NCI-H1694 treated with DMSO at 0.1 percent for 48 hours (cell line): ENCODE results near the gene MYF5.
A peak's percentile ranks its signal among the peaks of the same experiment; 100 is the strongest.

ENCODE experiments used
- DNase-seq: peaks from one replicate; lab custom pipeline; 2025; lab: John Stamatoyannopoulos, UW

MYF5 gene

DNA sequence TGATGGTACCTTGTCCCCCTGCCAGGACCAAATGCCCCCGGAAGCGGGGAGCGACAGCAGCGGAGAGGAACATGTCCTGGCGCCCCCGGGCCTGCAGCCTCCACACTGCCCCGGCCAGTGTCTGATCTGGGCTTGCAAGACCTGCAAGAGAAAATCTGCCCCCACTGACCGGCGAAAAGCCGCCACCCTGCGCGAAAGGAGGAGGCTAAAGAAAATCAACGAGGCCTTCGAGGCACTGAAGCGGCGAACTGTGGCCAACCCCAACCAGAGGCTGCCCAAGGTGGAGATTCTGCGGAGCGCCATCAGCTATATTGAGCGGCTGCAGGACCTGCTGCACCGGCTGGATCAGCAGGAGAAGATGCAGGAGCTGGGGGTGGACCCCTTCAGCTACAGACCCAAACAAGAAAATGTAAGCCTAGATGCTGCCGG lies 8.9 kb upstream of the MYF5 start:
- no peak for DNase-seq

DNA sequence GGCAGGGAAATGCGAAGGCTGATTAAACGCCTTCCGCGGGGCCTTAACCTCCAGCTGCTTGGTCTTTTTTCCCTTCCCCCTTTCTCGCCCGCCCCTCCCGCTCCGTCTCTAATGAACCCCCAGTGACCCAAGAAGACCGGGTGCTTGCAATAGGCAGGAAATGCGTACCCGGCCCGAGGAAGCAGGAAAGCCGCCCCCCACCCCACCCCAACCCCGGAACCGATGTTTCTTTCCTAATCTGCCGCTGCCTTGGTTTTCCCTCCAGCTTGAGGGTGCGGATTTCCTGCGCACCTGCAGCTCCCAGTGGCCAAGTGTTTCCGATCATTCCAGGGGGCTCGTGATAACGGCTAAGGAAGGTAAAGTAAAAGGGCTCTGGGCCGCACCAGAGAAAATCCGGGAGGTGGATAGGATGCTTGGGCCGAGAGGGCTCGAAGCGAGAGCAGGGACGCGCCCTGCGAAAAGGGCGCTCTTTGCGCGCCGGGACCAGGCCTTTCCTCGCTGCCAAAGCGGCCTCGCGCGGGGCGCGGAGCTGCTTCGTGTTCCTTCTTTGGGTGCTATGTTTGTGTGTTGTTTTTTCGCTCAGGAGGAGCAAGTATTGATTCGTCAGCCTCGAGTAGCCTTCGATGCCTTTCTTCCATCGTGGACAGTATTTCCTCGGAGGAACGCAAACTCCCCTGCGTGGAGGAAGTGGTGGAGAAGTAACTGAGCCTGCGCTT lies 8.3 kb upstream of the MYF5 start:
- DNase-seq = no peak

DNA sequence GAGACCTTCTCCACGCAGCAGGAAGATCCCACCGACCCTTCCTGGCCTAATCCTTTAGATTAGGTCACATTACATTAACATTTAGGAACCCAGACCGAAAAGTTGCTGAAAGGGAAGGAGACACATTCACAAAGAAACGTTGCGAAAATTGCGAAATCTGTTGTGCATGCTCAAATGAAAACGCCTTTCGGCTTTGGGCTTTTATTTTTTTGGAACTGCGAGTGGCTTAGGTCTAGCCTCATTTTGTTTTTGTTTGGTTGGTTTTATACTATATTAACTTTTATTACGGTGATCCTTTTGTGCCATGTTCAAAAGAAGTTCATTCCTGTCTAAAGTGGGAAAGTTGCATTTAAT lies 7.8 kb upstream of the MYF5 start:
- DNase-seq = no peak

DNA sequence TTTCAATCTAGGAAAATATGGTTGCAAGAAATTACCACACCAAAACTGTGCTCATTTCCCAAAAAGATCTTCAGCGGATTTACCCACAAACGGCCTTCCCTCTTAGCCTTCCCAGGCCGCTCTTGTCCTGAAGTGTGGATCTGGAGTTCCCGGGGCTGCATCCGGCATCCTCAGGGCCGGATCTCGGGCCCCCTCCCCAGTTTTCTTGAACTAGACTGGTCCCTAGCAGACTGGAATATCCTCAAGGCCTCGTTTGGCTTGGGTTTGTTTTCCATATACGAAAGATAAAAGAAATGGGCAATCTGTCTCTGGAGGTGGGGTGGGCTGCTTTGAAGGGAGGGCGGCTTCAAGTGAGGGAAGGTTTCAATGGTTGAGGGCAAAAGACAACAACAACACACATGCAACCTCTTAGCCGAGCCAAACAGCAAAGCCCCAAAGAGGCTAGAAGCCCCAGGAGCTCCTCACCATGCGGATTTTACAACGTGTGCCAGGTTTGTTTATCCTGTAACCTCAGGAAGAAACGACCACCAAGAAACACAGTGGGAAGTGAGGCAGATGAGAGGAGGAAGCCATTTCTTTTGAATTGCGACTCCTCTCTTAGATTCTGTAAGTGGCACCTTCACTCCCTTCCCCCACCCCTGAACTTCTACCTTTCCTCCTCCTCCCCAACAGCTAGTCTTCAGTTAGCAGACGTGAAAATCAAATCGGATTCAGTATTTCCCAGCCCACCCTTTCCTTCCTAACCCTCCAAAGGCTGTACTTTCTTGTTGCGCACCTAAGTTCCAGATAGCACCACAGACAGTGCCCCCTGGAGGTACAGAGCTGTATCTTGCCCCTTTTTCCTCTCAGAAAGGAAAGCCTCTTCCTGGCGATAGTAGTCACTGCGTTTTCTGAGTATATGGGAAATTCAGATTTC lies 6.6 kb upstream of the MYF5 start:
- DNase-seq = no peak

DNA sequence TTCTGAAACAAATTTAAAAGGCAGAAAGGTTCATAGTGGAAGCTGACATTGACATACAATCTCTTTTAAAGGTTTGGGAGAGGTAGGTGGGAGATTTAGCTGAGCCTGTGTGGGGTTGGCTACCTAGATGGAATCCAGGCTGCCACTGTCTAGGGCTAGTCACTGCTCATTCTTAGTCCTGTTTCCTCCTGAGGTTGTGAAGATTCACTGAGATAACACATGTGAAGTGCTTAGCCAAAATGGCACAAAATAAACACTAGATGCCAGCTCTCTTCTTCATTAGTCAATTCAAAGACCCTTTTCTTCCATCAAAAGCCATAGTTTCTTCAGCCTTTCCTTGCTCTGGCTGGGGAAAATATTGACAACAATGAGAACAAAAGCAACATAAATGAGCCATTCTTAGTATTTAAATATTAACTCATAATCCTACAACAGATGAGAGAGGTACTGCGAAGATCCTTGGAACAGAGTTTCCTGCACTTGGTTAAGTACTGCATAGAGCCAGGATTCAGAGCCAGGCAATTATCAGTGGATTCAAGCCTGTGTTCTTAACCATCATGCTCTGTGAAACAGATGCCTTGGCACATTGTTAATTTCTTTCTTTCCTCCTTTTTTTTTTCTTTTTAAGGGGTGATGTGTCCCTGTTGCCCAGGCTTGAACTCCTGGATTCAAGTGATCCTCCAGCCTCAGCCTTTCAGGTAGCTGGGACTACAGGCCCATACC lies 5.8 kb upstream of the MYF5 start:
- no peak for DNase-seq

DNA sequence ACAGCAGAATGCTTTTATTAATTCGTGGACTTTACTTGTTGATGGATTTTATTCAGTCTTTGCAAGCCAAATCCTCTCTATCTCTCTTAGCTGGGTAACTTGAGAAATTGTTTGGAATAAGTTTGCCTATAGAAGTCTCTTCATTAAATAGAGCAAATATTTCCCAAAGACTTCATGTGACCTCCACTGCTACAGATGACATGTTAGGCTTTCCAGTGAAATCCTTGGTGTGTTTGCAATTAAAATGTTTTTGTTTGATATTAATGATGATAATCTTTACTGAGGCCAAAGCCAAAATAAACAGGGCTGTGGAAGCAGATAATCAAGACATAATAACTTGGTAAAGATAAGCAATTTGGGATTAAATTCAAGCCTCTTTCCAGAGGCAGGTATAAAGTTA lies 4.8 kb upstream of the MYF5 start:
- no peak for DNase-seq

DNA sequence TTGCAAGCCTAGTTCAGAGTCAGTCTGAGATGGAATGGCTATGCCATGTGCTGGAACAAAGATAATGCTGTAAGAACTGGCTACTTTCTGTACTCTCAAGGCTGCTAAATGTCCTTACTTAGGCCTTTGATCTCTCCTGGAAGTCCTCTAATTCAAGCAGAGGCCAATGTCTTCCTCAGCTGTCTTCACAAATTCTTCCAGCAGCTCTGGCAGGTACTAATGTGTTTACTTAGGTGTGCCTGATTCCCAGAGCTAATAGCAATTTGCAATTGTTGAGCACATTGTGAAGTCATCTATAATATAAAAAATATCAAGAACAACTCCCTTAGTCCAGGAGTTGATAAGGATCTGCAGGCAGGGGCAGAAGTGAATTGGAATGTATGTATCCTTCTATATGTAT lies 3.8 kb upstream of the MYF5 start:
- DNase-seq = no peak

DNA sequence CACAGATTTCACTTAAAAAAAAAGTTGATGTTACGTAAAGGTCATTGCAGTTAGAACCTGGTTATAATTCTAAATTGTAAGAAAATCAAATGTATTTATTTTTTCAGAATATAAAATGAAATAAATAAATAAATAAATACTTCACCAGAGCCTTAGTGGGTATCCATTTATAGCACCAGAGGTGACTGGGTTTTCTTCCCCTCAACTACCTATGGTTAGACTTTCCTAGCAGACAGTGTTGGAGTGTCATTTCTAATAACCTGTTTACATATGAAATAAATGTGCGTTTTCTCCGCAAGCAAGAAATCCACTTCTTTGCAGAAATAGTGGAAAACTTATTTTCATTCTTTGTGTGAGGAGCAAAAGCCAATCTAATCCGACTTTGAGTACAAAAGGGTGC lies 3.3 kb upstream of the MYF5 start:
- DNase-seq = no peak

DNA sequence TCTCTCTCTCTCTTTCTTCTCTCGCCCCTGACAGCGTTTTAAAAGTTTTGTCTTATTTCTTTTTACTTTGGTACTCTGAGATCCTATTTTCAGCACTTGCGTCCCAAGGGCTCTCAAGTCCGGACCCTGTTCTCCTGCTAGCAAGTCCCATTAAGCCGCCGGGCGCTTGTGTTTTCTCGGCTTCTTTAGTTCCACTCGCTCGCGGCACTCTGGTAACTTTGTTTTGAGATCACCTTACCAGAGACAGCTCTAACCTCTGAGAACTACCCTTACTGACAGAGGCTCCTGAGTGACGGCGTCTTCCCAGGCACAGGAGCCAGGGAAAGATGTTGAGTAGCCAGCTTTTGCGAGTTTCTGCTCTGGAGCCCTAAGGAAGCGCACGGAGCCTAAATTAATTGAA lies 2.7 kb upstream of the MYF5 start:
- DNase-seq = no peak

DNA sequence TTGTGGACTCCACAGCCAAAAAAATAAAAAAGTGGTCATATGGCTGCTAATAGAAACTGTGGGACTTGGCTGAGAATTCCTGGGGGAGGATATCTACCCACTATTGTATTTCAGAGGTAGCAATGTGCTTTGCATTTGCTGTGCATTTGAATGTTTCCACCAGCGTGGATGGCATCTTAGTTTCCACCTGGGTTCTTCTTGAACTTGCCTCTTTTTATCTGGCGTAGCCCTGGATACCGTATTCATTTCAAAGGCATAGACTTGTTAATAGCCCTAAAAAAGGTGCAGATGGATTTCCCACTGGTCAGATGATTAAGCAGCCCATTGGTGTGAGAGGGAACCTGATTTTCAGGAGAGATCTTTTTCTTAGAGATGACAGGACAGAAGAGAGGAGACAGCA lies 1.9 kb upstream of the MYF5 start:
- DNase-seq = no peak

DNA sequence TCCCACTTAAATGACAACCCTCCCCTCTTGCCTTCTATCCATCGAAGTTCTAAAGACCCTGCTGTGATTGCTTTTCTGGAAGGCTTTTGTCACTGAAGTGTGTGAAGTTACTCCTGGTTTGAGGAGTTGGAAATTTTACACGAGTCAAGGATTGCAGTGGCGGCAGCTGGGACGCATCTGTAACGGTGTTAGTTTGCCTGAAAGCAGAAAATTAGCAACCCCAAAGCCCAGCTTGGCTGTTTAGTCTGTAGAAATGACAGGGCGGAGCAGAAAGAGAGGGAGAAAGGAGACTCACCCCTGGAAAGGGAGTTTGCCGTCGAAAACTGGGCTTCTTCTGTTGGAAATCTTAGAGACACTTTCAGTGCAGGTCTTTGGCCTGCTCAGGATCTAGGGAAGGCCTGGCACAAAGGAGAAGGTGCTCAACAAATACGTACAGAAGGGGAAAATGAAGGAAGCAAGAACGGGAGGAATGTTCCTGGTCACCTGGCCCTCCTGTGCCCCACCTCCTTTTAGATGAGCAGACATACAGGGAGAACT lies 931 bp upstream of the MYF5 start:
- DNase-seq = no peak

DNA sequence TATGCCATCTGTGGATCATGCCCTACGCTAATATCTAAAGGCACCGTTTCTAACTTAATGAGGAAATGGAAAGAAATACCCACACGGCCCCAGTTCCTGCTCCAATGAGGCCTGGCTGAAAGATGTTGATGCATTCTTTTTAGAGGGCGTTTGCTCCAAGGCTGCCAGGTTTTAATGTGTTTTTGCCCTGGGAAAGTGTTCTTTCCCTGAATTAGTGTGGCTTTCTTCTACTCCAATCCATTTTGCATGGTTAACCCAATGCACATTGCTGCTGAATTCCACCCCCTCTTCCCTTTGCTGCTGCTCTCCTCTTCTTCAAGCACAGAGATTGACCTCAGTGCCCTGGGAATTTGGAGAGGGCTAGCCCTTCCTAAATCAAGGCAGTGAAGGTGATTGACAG lies 1.1 kb downstream of the MYF5 start:
- DNase-seq = no peak

DNA sequence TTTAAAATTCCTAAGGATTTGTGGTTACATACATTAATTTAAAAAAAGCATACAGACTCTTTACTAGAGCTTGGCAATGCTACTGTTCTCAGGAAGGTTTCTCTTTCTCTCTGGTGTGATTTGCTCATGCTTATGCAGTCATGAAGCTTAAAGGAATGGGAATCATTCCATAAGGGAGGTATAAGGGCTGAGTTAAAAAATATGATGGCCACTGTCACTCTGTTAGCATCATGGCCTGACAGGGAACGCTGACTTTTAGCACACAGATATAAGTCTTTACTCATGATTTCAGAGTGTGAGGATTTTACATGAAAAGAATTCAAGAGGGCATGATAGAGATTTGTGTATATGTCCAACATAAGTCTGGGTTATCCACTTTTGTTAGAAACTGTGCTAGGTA lies 3.8 kb downstream of the MYF5 start:
- DNase-seq = no peak

DNA sequence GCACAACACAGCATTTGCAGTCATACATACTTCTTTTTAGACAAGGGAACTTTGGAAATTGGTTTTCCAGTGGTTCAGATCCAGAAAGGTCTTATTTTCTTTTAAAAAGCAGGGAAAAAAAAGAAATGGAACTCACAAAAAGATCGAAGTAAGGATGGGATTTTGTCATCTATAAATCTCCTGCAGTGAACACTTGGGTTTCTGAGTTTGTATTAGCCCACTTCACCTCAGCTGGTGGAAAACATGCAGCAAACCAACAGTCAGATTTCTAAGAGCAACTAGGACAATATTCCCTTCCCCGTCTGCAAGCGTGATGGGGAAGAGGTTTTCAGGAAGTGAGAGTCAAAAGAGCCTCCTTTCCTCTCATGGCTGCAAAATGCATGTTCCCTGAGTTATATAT lies 4.6 kb downstream of the MYF5 start:
- DNase-seq = no peak

DNA sequence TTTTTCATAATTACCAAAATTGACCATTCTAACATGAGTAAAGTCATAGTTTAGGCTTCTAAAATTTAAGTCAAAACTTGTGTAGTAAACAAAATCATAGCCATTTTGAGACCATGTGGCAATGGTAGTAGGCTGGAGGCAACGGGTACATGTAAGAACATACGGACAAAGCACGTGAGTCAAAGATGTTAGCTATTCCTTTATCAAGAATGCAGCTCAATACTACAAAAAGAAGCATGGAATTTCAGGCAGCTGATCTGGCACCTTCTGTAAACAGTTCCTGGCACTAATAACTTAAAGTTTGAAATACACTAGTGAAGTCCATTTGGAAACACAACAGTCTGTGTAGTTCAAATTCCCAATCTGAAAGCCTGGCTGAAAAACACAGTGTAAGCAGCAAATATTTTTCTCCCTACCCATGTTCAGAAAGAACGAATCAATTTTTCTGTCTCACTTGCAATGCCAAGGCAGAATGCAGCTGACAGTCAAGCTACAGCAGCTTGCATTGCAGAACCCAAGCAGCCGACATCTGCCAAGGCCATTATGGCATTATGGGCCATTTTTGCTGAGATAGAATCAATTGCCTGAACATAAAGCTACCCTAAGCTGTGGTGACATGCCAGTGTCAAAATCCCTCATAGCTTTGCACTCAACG lies 29.3 kb downstream of the MYF5 start:
- DNase-seq = peak; percentile 65

DNA sequence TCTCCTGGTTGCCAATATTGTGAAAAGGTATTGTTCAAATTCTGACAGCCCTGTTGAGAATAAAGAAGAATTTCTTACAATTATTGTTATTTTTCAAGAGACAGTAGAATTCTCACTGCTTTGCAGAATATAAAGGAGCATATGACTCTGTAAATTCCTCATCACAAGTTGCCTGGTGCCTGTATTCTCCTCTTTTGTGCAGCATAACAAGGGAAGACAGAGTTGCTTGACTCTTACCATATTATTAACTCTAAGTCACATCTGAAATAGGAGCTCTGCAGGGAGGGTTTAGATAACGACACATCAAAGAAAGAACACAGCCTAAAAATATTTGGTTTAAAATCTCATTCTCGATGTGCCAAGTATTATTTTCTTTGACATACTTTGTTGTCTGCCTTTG lies 31.1 kb downstream of the MYF5 start:
- DNase-seq = no peak

DNA sequence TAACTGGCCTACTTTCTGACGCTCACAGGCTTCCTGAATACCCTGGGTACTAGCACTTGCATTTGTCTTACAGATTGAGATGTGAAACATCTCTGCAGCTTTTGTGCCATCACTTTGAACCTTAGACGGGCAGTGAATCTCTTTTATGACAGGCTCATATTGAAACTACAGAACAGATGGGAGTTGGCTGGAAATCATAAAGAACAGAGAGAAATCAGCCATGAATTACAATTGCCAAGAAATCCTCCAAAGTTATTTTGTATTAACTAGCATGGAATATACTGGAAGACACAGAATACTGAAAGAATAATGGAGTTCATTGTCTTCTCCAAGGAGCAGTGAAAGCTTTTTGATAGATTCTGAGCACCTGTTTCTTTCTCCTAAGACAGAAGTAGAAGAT lies 32.7 kb downstream of the MYF5 start:
- no peak for DNase-seq

DNA sequence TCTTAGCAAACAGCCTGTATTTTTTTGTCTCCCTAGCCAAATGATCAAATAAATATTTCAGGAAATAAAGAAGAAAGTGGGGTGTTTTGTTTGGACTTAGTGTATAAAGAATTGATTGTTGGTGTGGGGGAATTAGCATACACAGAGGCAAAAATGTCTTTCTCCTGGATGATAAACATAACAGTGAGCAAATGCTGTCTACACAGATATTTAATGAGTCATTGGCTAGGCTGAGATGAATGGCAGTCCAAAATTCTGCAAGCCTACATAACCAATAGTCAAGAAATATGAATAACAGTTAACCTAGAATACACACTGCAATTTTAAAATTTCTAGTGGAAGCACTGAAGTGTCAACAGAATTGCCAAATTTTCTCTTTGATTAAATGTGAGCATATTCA lies 35.8 kb downstream of the MYF5 start:
- DNase-seq = no peak

DNA sequence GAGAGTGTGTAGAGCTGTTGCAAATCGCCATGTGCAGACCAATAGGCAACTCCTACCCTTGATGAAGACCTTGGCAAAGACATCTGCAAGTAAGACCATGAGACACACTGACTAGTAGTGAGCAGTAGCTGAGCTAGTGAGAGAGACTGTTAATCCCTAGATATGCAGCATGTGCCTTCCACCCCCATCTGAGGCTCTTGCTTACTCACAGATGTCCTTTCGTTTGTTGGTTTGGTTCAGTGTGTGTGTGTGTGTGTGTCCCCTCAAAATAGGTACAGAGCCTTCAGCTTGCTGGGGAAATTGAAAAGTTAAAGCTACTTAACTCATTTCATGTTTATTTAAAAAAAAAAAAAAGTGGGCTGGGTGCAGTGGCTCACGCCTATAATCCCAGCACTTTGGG lies 37.6 kb downstream of the MYF5 start:
- no peak for DNase-seq

DNA sequence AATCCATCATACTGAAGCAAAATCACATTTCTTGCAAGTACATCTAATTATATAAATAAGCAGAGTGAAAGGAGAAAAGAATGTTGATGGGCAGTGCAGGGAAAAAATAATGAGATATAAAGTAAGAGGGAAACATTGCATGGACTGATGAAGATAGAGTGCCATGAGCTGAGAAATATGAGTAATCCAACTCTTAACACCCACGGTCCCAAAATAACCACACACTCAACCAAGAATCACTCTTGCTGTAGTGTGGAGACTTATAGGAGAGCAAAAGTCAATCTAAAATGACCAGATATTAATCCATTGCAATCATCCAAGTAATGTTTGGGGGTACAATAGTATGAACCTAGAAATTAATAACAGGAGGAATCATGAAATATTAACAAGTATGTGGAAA lies 40.2 kb downstream of the MYF5 start:
- no peak for DNase-seq

DNA sequence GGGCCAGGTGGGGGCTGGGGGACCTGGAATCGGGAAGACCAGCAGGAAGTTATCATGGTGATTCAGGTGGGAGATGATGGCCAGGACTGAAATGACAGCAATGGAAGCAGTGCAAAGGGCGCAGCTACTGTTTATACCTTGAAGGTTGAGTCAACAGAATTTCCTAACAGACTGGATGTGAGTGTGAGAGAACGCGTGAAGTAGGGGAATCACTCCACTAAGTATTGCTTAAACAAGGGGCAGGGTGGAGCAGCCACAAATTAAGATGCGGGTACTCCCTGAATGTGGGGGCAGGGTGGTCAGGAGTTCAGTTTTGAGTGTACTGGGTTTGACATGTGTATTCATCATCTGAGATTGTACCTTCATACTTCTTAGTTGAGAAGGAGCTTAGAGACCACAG lies 45.1 kb downstream of the MYF5 start:
- no peak for DNase-seq

DNA sequence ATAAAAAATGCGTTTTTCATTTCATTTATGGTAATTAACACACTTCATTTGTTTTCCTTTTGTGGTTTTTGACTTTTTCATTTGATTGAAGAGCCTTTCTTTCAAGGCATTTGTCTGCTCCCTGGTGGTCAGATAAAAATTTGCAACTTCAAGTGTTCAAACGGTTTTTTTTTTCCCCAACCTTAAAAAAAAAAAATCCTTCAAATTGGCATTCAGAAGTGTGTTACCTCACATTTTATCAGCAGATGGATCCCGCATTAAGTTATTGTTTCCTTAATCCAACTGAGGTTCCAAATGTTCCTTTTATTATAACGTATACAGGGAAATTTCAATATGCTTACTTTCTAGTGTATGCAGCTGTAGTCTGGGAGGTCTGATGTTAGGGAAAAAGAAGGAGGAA lies 47.2 kb downstream of the MYF5 start:
- peak; percentile 55 for DNase-seq
